ENCODE measurements around the gene NR2F6. TPM values are rescaled to one million over a fixed set of nuclear protein-coding genes. Genes with fewer than 3 reads are reported as not detected.

Gene NR2F6
- total and polyA plus RNA-seq, 2 donors (not counting 1 experiment from before 2014, with no cell fraction given), result 2.0 to 4.9 TPM

DNA sequence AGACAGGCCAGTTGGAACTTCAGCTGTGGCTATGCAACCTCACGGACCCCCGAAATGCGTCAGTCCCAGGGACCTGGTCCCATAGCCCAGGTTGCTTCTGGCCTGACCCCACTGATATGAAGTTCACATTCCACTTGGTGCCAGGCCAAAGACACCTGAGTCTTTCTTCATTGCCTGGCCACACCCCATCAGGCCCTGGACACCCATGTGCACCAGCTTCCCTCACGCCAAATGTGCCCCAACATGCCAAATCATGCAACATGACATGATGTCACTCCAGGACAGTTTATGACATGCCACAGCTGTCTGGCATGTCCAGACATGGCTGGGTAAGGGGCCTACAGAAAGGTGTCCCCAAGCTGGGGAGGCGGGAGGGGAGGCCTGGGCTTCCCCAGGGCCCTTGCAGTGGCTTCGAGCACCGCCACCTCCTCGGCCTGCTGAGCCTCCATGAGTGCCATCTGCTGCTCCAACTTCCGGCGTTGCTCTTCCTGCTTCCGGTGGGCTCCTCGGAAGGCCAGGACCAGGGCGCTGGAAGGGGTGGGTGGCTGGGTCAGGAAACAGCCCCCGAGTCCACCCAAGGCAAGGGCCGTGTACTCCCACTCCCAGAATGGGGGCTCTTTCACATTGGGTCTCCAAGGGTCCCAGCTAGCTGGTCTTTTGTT lies 4.3 kb upstream of the NR2F6 start:
- ATAC-seq (ENCODE audit: low read depth) (no peak), DNase-seq (no peak)
- no peaks in the 10 kb centered on the region for H3K9me3 Mint-ChIP-seq (ENCODE audit: insufficient read depth)
- intact Hi-C loops (cut with micrococcal nuclease), result no loop called here
- Histone ChIP-seq H3K9me3 (ENCODE audit: control extremely low read depth in 1 of 3, control insufficient read depth in 2 of 3, insufficient read depth in 1 of 3, low read length in 2 of 3) (no peaks in the 10 kb centered on the region), H3K9ac (ENCODE audit: low read length) (no peak overlapping the region), H3K4me2 (replicated peaks; ENCODE audit: low read depth, low read length, poor library complexity, severe bottlenecking) (no peak overlapping the region), H3K27ac (ENCODE audit: low read length in 2 of 2) (no peak overlapping the region), H3K4me1 (ENCODE audit: control insufficient read depth in 2 of 2, insufficient read depth in 2 of 2, low read length in 2 of 2) (peaks cover 5 to 10% of the 10 kb centered on the region in 2 donors), H2AFZ (ENCODE audit: insufficient read depth, low read depth, low read length, poor library complexity, severe bottlenecking) (no peak overlapping the region), H3K27me3 (replicated peaks in 1 of 4; ENCODE audit: control extremely low read depth in 1 of 4, control insufficient read depth in 3 of 4, insufficient read depth in 4 of 4, low read length in 3 of 4) (no peaks in the 10 kb centered on the region), H4K20me1 (ENCODE audit: control insufficient read depth, insufficient read depth, low read length, poor library complexity, severe bottlenecking) (no peaks in the 10 kb centered on the region), H3K4me3 (ENCODE audit: control extremely low read depth in 1 of 5, extremely low read depth in 1 of 5, insufficient read depth in 1 of 5, low read depth in 2 of 5, low read length in 4 of 5) (no peak overlapping the region), H3K79me2 (ENCODE audit: control insufficient read depth, insufficient read depth, low read length) (no peaks in the 10 kb centered on the region), H3K36me3 (replicated peaks in 1 of 2; ENCODE audit: control extremely low read depth in 1 of 2, control insufficient read depth in 1 of 2, extremely low read depth in 1 of 2, insufficient read depth in 2 of 2, low read length in 1 of 2) (no peaks in the 10 kb centered on the region)
- POLR2A ChIA-PET, result no interaction called here
- no peak for TF ChIP-seq CTCF (IDR thresholded peaks at IDR 0.05)
- no peak for TF ChIP-seq EZH2 (IDR thresholded peaks at IDR 0.05; ENCODE audit: borderline replicate concordance, insufficient read depth, low read depth, low read length, poor library complexity, severe bottlenecking)
- CTCF ChIA-PET, result interaction anchor here (0.8 to 2.0 kb wide), 3 partner anchors 10 to 15 kb away, joined by 3 to 7 read pairs (median 6); no protein-coding TSS in a partner anchor
- H3K4me3 Mint-ChIP-seq, result no peak overlapping the region
- no peaks in the 10 kb centered on the region for H3K27me3 Mint-ChIP-seq
- peaks cover 8% of the 10 kb centered on the region for H3K4me1 Mint-ChIP-seq
- 92% methylated on average over 15 of the region's 15 CpGs for WGBS (ENCODE audit: insufficient coverage)
- H3K27ac Mint-ChIP-seq, result no peak overlapping the region

GRCh38 chr19:17248011-17248776 lies 2.5 kb upstream of the NR2F6 start:
- intact Hi-C loops (cut with micrococcal nuclease), result no loop called here
- H2AFZ ChIP-seq (ENCODE audit: insufficient read depth, low read depth, low read length, poor library complexity, severe bottlenecking), result no peak overlapping the region
- H3K4me1 ChIP-seq (ENCODE audit: control insufficient read depth in 2 of 2, insufficient read depth in 2 of 2, low read length in 2 of 2), result peaks cover 5 to 21% of the 10 kb centered on the region in 2 donors
- no peaks in the 10 kb centered on the region for H3K36me3 ChIP-seq (replicated peaks in 1 of 2; ENCODE audit: control extremely low read depth in 1 of 2, control insufficient read depth in 1 of 2, extremely low read depth in 1 of 2, insufficient read depth in 2 of 2, low read length in 1 of 2)
- peaks cover 18% of the 10 kb centered on the region for H3K4me1 Mint-ChIP-seq
- no peaks in the 10 kb centered on the region for H4K20me1 ChIP-seq (ENCODE audit: control insufficient read depth, insufficient read depth, low read length, poor library complexity, severe bottlenecking)
- H3K27me3 Mint-ChIP-seq, result no peaks in the 10 kb centered on the region
- no peaks in the 10 kb centered on the region for H3K27me3 ChIP-seq (replicated peaks in 1 of 4; ENCODE audit: control extremely low read depth in 1 of 4, control insufficient read depth in 3 of 4, insufficient read depth in 4 of 4, low read length in 3 of 4)
- no peak for TF ChIP-seq CTCF (IDR thresholded peaks at IDR 0.05)
- TF ChIP-seq EZH2 (IDR thresholded peaks at IDR 0.05; ENCODE audit: borderline replicate concordance, insufficient read depth, low read depth, low read length, poor library complexity, severe bottlenecking), result no peak
- ChIA-PET POLR2A (no interaction called here), CTCF (interaction anchor here (0.6 to 2.0 kb wide), 5 partner anchors 10 to 35 kb away, joined by 3 to 7 read pairs (median 4); no protein-coding TSS in a partner anchor)
- H3K4me3 Mint-ChIP-seq, result no peak overlapping the region
- H3K9me3 Mint-ChIP-seq (ENCODE audit: insufficient read depth), result no peaks in the 10 kb centered on the region
- ATAC-seq (ENCODE audit: low read depth) (no peak), DNase-seq (no peak)
- no peaks in the 10 kb centered on the region for H3K79me2 ChIP-seq (ENCODE audit: control insufficient read depth, insufficient read depth, low read length)
- H3K4me3 ChIP-seq (ENCODE audit: control extremely low read depth in 1 of 5, extremely low read depth in 1 of 5, insufficient read depth in 1 of 5, low read depth in 2 of 5, low read length in 4 of 5), result no peak overlapping the region
- no peak overlapping the region for H3K4me2 ChIP-seq (replicated peaks; ENCODE audit: low read depth, low read length, poor library complexity, severe bottlenecking)
- no peak overlapping the region for H3K27ac ChIP-seq (ENCODE audit: low read length in 2 of 2)
- no peaks in the 10 kb centered on the region for H3K9me3 ChIP-seq (ENCODE audit: control extremely low read depth in 1 of 3, control insufficient read depth in 2 of 3, insufficient read depth in 1 of 3, low read length in 2 of 3)
- no peak overlapping the region for H3K9ac ChIP-seq (ENCODE audit: low read length)
- H3K27ac Mint-ChIP-seq, result no peak overlapping the region
- WGBS (ENCODE audit: insufficient coverage), result 94% methylated on average over 19 of the region's 21 CpGs

Data from B cell (primary cell).